ENCODE results near the gene COL8A2.
"Not testable (repeated sequence)": the region's sequence is repeated elsewhere in the genome, so short reads cannot be mapped to it uniquely, and the experiment has no call there.

Gene COL8A2

DNA sequence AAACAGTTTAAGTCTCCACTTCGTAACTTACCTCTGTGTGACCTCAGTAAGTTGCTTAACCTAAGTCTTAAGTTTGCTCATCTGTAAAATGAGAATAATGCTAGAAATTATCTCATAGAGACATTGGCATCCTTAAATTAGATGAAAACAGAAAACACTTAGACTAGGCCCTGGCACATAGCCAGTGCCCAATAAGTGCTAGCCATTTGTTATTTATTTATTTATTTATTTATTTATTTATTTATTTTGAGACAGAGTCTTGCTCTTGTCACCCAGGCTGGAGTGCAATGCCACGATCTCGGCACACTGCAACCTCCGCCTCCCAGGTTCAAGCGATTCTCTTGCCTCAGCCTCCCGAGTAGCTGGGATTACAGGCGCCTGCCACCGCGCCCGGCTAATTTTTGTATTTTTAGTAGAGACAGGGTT lies 33.8 kb upstream of the COL8A2 start:
- not testable (repeated sequence) for H4K8ac ChIP-seq (ENCODE audit: low read depth, low read length); DNase-seq; H3K23ac ChIP-seq (ENCODE audit: low read length); H2BK5ac ChIP-seq (ENCODE audit: low read depth, low read length, poor library complexity); H2BK12ac ChIP-seq (ENCODE audit: low read length); H3K4me3 ChIP-seq (ENCODE audit: low read depth, low read length); H2AFZ ChIP-seq (ENCODE audit: insufficient read depth, low read length, poor library complexity); H2AK5ac ChIP-seq (ENCODE audit: low read length); H3K18ac ChIP-seq (ENCODE audit: low read length); H3K27ac ChIP-seq (ENCODE audit: low read depth, low read length); H2BK120ac ChIP-seq (ENCODE audit: insufficient read depth, low read length, poor library complexity); H3K14ac ChIP-seq (ENCODE audit: low read length); H4K91ac ChIP-seq (ENCODE audit: low read depth, low read length); H3K9ac ChIP-seq (ENCODE audit: low read length); H3K9me3 ChIP-seq (ENCODE audit: insufficient read depth, low read depth, low read length); H3K4ac ChIP-seq (ENCODE audit: low read depth, low read length); H4K12ac ChIP-seq (ENCODE audit: low read depth, low read length); H3K27me3 ChIP-seq (ENCODE audit: insufficient read depth, low read length)
- no CpG with 5 or more reads among the region's 10 CpGs for WGBS (ENCODE audit: extremely low coverage, insufficient coverage, insufficient read length)
- peaks cover 29% of the 10 kb centered on the region for H3K79me1 ChIP-seq (ENCODE audit: low read length)
- H3K4me2 ChIP-seq (ENCODE audit: low read length), result peak overlapping the region; percentile 59
- peaks cover 50% of the 10 kb centered on the region for H3K79me2 ChIP-seq (ENCODE audit: control insufficient read depth, insufficient read depth, low read length, poor library complexity)
- peaks cover 45 to 52% of the 10 kb centered on the region in 2 experiments for H3K4me1 ChIP-seq (ENCODE audit: control insufficient read depth in 1 of 2, insufficient read depth in 2 of 2, low read length in 2 of 2)
- H3K36me3 ChIP-seq (ENCODE audit: control insufficient read depth in 1 of 2, insufficient read depth in 2 of 2, low read length in 2 of 2), result peaks cover 13 to 21% of the 10 kb centered on the region in 2 experiments

DNA sequence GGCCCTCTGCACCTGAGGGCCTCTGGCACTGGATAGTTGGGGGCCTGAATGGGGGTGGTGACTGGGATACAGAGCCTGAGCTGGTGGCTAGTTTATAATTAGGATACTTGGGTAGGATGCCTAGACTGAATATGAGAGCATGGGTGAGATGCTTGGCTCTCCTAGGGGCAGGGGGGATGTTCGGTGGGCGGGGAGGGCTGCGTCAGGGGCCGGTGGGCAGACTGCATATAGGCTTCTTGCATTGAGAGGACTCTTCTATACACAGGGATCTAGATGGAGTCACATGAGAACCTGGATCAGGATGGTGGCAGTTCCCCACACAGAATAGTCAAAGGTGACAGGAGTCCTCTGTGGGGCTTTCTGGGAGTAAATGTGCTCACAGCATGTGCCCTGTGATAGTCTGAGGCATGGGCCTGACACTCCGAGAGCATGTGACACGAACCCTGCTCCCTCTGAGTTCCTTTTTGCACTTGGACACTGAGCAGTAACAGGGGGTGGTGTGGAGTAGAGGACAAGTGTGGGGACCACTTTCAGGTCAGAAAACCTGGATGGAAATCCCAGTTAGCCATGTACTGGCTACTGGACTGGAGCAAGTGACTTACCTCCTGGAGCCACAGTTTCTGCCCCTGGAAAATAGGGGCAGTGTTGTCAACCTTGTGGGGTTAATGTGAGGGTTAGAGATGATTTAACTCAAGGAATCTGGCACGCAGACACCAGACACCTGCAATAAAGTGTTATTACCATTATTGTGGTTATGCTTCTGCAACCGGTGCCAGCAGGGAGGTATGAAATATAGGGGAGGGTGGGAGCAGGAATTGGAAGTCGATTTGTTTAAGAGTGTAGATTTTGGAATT lies 33.2 kb upstream of the COL8A2 start:
- H3K79me2 ChIP-seq (ENCODE audit: control insufficient read depth, insufficient read depth, low read length, poor library complexity), result peaks cover 50% of the 10 kb centered on the region
- H3K79me1 ChIP-seq (ENCODE audit: low read length), result peaks cover 29% of the 10 kb centered on the region
- H3K36me3 ChIP-seq (ENCODE audit: control insufficient read depth in 1 of 2, insufficient read depth in 2 of 2, low read length in 2 of 2), result peaks cover 13 to 21% of the 10 kb centered on the region in 2 experiments
- peak overlapping the region; percentile 59 for H3K4me2 ChIP-seq (ENCODE audit: low read length)
- H3K18ac ChIP-seq (ENCODE audit: low read length), result no peak overlapping the region
- H4K12ac ChIP-seq (ENCODE audit: low read depth, low read length), result no peak overlapping the region
- H2BK12ac ChIP-seq (ENCODE audit: low read length), result no peak overlapping the region
- peaks cover 45 to 52% of the 10 kb centered on the region in 2 experiments for H3K4me1 ChIP-seq (ENCODE audit: control insufficient read depth in 1 of 2, insufficient read depth in 2 of 2, low read length in 2 of 2)
- no peak overlapping the region for H2BK120ac ChIP-seq (ENCODE audit: insufficient read depth, low read length, poor library complexity)
- peak overlapping the region; percentile 5 for H2AK5ac ChIP-seq (ENCODE audit: low read length)
- H3K4ac ChIP-seq (ENCODE audit: low read depth, low read length), result peak overlapping the region; percentile 88
- H3K14ac ChIP-seq (ENCODE audit: low read length), result peak overlapping the region; percentile 18
- peak overlapping the region; percentile 90 for H3K4me3 ChIP-seq (ENCODE audit: low read depth, low read length)
- 100% methylated on average over 1 of the region's 9 CpGs for whole genome bisulfite sequencing (ENCODE audit: extremely low coverage, insufficient coverage, insufficient read length)
- H4K8ac ChIP-seq (ENCODE audit: low read depth, low read length), result no peak overlapping the region
- H4K91ac ChIP-seq (ENCODE audit: low read depth, low read length), result no peak overlapping the region
- no peak overlapping the region for H2AFZ ChIP-seq (ENCODE audit: insufficient read depth, low read length, poor library complexity)
- no peak overlapping the region for H3K23ac ChIP-seq (ENCODE audit: low read length)
- H3K9ac ChIP-seq (ENCODE audit: low read length), result peak overlapping the region; percentile 4
- no peaks in the 10 kb centered on the region for H3K27me3 ChIP-seq (ENCODE audit: insufficient read depth, low read length)
- H2BK5ac ChIP-seq (ENCODE audit: low read depth, low read length, poor library complexity), result no peak overlapping the region
- no peak for DNase-seq
- no peak overlapping the region for H3K27ac ChIP-seq (ENCODE audit: low read depth, low read length)
- no peaks in the 10 kb centered on the region for H3K9me3 ChIP-seq (ENCODE audit: insufficient read depth, low read depth, low read length)

DNA sequence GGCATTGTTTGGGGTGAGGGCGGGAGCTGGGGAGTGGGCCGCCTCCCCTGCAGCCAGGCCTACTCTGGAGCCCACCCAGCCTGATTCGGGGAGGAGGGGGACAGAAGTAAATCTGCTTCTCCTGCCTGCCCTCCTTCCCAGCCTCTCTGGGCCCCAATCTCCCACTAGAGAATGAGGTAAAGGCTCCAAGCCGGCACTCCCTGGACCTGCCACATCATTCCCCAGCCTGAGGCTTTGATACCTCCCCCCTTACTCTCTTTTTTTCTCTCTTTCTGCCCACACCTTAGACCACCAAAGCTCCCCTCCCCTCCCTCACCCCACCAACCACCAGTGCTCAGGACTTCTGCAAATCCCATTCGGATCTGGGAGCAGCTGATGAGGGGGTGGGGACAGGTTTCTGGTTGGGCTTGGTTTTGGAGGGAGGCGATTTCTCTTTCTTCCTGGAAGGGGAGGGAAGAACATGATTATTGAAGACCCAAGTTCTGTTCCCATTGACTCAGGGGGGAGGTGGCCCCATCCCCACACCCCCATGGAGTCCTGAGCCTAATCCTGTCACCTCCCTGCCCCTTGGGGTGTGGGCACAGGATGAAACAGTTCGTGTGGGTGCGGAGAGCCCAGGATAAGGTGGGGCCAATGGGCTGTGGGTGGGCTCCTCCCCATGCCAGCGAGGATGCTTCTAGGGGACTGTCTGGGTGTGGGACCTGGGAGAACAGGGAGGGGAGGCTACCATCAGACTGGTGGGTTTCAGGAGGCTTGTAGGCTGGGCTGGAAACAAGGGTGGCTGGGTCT lies 32.3 kb upstream of the COL8A2 start:
- Histone ChIP-seq H2BK5ac (ENCODE audit: low read depth, low read length, poor library complexity) (peak overlapping the region; percentile 67), H4K91ac (ENCODE audit: low read depth, low read length) (peak overlapping the region; percentile 40), H2BK12ac (ENCODE audit: low read length) (no peak overlapping the region), H4K8ac (ENCODE audit: low read depth, low read length) (peak overlapping the region; percentile 57), H3K27ac (ENCODE audit: low read depth, low read length) (peak overlapping the region; percentile 91), H3K18ac (ENCODE audit: low read length) (peak overlapping the region; percentile 26), H3K79me2 (ENCODE audit: control insufficient read depth, insufficient read depth, low read length, poor library complexity) (peaks cover 45% of the 10 kb centered on the region), H3K4ac (ENCODE audit: low read depth, low read length) (peak overlapping the region; percentile 88), H3K36me3 (ENCODE audit: control insufficient read depth in 1 of 2, insufficient read depth in 2 of 2, low read length in 2 of 2) (peaks cover 13 to 18% of the 10 kb centered on the region in 2 experiments), H3K9ac (ENCODE audit: low read length) (peak overlapping the region; percentile 49), H2AFZ (ENCODE audit: insufficient read depth, low read length, poor library complexity) (peak overlapping the region; percentile 18), H3K4me3 (ENCODE audit: low read depth, low read length) (peak overlapping the region; percentile 90), H3K4me1 (ENCODE audit: control insufficient read depth in 1 of 2, insufficient read depth in 2 of 2, low read length in 2 of 2) (peaks cover 45 to 52% of the 10 kb centered on the region in 2 experiments), H2AK5ac (ENCODE audit: low read length) (peak overlapping the region; percentile 25), H3K79me1 (ENCODE audit: low read length) (peaks cover 29% of the 10 kb centered on the region), H3K9me3 (ENCODE audit: insufficient read depth, low read depth, low read length) (no peaks in the 10 kb centered on the region), H2BK120ac (ENCODE audit: insufficient read depth, low read length, poor library complexity) (no peak overlapping the region), H3K4me2 (ENCODE audit: low read length) (peak overlapping the region; percentile 59), H4K12ac (ENCODE audit: low read depth, low read length) (no peak overlapping the region), H3K27me3 (ENCODE audit: insufficient read depth, low read length) (no peaks in the 10 kb centered on the region), H3K14ac (ENCODE audit: low read length) (peak overlapping the region; percentile 58), H3K23ac (ENCODE audit: low read length) (no peak overlapping the region)
- no peak for DNase-seq
- no CpG with 5 or more reads among the region's 9 CpGs for WGBS (ENCODE audit: extremely low coverage, insufficient coverage, insufficient read length)

DNA sequence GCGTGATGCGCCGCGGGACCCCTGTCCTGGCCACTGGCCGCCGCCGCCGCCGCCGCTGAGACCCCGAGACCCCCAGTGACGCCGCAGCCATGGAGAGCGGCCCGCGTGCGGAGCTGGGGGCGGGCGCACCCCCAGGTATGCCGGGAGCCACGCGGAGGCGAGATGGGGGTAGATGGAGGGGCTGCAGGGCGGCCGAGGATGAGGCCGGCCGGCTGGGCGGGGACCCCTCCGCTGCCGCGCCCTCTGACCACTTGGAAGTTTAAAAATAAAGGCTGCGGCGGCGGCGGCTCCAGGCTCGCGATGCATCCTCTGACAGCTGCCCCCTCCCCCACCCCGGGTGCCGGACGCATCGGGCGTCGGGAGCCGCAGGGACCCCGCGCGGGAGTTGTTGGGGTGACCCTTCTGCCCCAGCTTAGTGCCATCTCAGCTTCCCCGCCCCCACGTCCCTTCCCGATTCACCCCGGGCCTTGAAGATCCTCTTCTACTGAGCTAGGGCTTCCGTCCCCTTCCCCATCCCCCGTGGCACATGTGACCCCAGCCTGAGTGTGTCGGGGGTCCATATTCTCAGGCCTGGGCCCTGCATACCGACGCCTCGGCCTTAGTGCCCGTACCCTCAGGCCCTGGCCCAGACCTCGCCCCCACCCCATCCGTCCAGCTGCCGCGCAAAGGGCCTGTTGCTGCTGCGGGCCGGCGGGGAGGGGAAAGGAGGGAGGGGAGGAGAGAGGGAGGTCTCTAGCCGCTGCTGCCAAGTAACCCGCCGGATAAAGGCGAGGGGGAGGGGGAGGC lies 31.5 kb upstream of the COL8A2 start:
- H3K4me3 ChIP-seq (ENCODE audit: low read depth, low read length), result peak overlapping the region; percentile 90
- H3K27ac ChIP-seq (ENCODE audit: low read depth, low read length), result peak overlapping the region; percentile 91
- peaks cover 13 to 15% of the 10 kb centered on the region in 2 experiments for H3K36me3 ChIP-seq (ENCODE audit: control insufficient read depth in 1 of 2, insufficient read depth in 2 of 2, low read length in 2 of 2)
- H3K14ac ChIP-seq (ENCODE audit: low read length), result peak overlapping the region; percentile 96
- H2AFZ ChIP-seq (ENCODE audit: insufficient read depth, low read length, poor library complexity), result peak overlapping the region; percentile 93
- H4K8ac ChIP-seq (ENCODE audit: low read depth, low read length), result peak overlapping the region; percentile 92
- no peaks in the 10 kb centered on the region for H3K9me3 ChIP-seq (ENCODE audit: insufficient read depth, low read depth, low read length)
- H2BK120ac ChIP-seq (ENCODE audit: insufficient read depth, low read length, poor library complexity), result peak overlapping the region; percentile 97
- H2BK12ac ChIP-seq (ENCODE audit: low read length), result peak overlapping the region; percentile 55
- H3K4me2 ChIP-seq (ENCODE audit: low read length), result peak overlapping the region; percentile 59
- H3K4ac ChIP-seq (ENCODE audit: low read depth, low read length), result peak overlapping the region; percentile 96
- DNase-seq, result peak; percentile 67 to 70
- no peaks in the 10 kb centered on the region for H3K27me3 ChIP-seq (ENCODE audit: insufficient read depth, low read length)
- peak overlapping the region; percentile 85 for H3K9ac ChIP-seq (ENCODE audit: low read length)
- H2BK5ac ChIP-seq (ENCODE audit: low read depth, low read length, poor library complexity), result peak overlapping the region; percentile 98
- peak overlapping the region; percentile 94 for H2AK5ac ChIP-seq (ENCODE audit: low read length)
- WGBS (ENCODE audit: extremely low coverage, insufficient coverage, insufficient read length), result no CpG with 5 or more reads among the region's 69 CpGs
- no peak overlapping the region for H3K23ac ChIP-seq (ENCODE audit: low read length)
- peaks cover 42% of the 10 kb centered on the region for H3K79me2 ChIP-seq (ENCODE audit: control insufficient read depth, insufficient read depth, low read length, poor library complexity)
- peak overlapping the region; percentile 97 for H4K12ac ChIP-seq (ENCODE audit: low read depth, low read length)
- peak overlapping the region; percentile 98 for H3K18ac ChIP-seq (ENCODE audit: low read length)
- peaks cover 44 to 47% of the 10 kb centered on the region in 2 experiments for H3K4me1 ChIP-seq (ENCODE audit: control insufficient read depth in 1 of 2, insufficient read depth in 2 of 2, low read length in 2 of 2)
- H4K91ac ChIP-seq (ENCODE audit: low read depth, low read length), result peak overlapping the region; percentile 97
- H3K79me1 ChIP-seq (ENCODE audit: low read length), result peaks cover 29% of the 10 kb centered on the region
